MM.1S (cell line): Measurements from ENCODE around the gene GPATCH2.

ENCODE experiments used
- CTCF ChIP-seq: fragments of 300-600 bp; sonication (generic); IDR thresholded peaks from 2 replicates; pipeline ENCODE4 v1.5.1; 2016; ENCODE audit warnings: antibody characterized with exemption, low read length, mixed read lengths
- EZH2 ChIP-seq: fragments of 300-600 bp; sonication (generic); optimal IDR thresholded peaks from 2 replicates; pipeline ENCODE3; 2017; ENCODE audit warnings: low read depth, mild to moderate bottlenecking, antibody characterized with exemption, low read length, mixed read lengths
- EZH2phosphoT487 ChIP-seq: fragments of 300-600 bp; sonication (generic); IDR thresholded peaks from 2 replicates; pipeline ENCODE4 v1.6.1; 2018; ENCODE audit warnings: antibody characterized with exemption, low read length

- no peak for TF ChIP-seq CTCF
- TF ChIP-seq EZH2phosphoT487: no peak
- no peak for TF ChIP-seq EZH2
Observed at GRCh38 chr1:217402301-217402700, 228.6 kb downstream of the GPATCH2 start.
